Mucosa of stomach (tissue), 1 donor: ENCODE results near the gene INO80.

Experiments
- H3K27me3 ChIP-seq: one replicate; pipeline ENCODE4 v1.7.0; 2013; ENCODE audit warnings: mild to moderate bottlenecking, low read length; ENCODE audit not compliant: control insufficient read depth, insufficient read depth
- H3K36me3 ChIP-seq: one replicate; pipeline ENCODE4 v1.7.0; 2013; ENCODE audit warnings: low read length; ENCODE audit not compliant: control insufficient read depth, insufficient read depth
- H3K4me1 ChIP-seq: one replicate; pipeline ENCODE4 v1.7.0; 2013; ENCODE audit warnings: mild to moderate bottlenecking, low read length; ENCODE audit not compliant: control insufficient read depth, insufficient read depth
- H3K4me3 ChIP-seq: one replicate; pipeline ENCODE4 v1.7.0; 2013; ENCODE audit warnings: low read length
- H3K9ac ChIP-seq: one replicate; pipeline ENCODE4 v1.7.0; 2013; ENCODE audit warnings: mild to moderate bottlenecking, low read length, moderate library complexity
- H3K9me3 ChIP-seq: one replicate; pipeline ENCODE4 v1.7.0; 2013; ENCODE audit warnings: mild to moderate bottlenecking, low read length, moderate library complexity; ENCODE audit not compliant: control insufficient read depth
- donor health status: Pancreatic carcinoma.

INO80 gene

DNA sequence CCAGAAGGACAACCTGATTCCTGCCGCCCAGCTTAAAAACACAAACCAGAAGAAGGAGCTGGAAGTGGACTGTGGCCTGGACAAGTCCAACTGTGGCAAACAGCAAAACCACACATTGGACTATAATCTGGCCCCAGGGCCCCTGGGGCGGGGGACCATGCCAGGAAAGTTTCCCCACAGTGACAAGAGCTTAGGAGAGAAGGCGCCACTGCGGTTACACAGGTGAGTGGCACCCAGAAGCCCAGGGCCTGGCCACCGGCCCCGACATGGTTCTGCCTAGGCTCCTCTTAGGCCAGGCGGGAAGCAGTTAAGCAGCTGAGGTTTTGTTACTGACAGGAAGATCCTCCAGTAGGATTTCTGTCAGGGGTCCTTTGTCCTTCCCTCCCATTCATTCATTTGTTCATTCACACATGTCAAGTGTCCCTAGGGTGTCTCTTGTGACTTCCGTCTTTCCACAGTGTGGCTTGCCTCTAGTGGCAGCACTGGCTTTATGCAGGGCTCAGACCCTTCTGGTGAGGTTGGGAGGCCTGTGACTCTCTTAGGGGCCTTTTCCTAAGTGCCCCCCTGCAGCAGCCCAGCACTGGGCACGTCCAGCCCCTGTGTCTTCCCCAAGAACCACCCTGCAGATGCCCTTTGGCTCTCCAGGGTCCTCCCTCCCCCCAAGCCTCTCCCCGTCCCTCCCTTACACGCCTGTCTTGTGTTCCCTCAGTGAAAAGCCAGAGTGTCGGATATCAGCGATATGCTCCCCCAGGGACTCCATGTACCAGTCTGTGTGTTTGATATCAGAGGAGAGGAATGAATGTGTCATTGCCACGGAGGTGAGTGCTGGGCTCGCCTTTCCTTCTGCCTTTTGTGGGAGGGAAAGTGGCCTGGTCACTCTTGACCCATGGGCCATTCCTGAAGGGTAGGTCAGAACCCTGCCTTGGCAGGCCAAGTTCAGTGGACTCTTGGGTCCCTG, 179.1 kb downstream of the INO80 start:
- H3K9ac ChIP-seq = no peak overlapping the region
- no peak overlapping the region for H3K4me3 ChIP-seq
- peaks cover 10% of the 10 kb centered on the region for H3K27me3 ChIP-seq
- H3K9me3 ChIP-seq = no peaks in the 10 kb centered on the region
- no peaks in the 10 kb centered on the region for H3K36me3 ChIP-seq
- peaks cover 26% of the 10 kb centered on the region for H3K4me1 ChIP-seq

DNA sequence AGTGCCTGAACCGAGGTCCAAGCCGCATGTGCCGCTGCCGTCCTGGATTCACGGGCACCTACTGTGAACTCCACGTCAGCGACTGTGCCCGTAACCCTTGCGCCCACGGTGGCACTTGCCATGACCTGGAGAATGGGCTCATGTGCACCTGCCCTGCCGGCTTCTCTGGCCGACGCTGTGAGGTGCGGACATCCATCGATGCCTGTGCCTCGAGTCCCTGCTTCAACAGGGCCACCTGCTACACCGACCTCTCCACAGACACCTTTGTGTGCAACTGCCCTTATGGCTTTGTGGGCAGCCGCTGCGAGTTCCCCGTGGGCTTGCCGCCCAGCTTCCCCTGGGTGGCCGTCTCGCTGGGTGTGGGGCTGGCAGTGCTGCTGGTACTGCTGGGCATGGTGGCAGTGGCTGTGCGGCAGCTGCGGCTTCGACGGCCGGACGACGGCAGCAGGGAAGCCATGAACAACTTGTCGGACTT, 179.8 kb downstream of the INO80 start:
- Histone ChIP-seq H3K9me3 (no peaks in the 10 kb centered on the region), H3K27me3 (peaks cover 17% of the 10 kb centered on the region), H3K9ac (no peak overlapping the region), H3K4me1 (peaks cover 30% of the 10 kb centered on the region), H3K4me3 (no peak overlapping the region), H3K36me3 (no peaks in the 10 kb centered on the region)

DNA sequence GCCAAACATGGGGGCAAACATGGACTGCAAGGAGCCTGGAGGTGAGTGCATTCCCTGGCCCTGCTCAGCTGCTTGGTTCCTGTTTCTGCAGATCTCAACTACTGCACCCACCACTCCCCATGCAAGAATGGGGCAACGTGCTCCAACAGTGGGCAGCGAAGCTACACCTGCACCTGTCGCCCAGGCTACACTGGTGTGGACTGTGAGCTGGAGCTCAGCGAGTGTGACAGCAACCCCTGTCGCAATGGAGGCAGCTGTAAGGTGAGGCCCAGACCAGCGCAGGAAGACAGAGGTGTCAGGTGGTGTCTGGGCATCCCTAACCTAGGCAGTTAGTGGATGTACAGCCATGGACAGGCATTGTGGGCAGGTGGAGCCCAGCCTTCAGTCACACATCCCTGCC, 181.6 kb downstream of the INO80 start:
- Histone ChIP-seq H3K9ac (no peak overlapping the region), H3K4me1 (peaks cover 40% of the 10 kb centered on the region), H3K9me3 (no peaks in the 10 kb centered on the region), H3K4me3 (no peak overlapping the region), H3K36me3 (no peaks in the 10 kb centered on the region), H3K27me3 (peaks cover 35% of the 10 kb centered on the region)

GRCh38 chr15:40933517-40933902, 182.6 kb downstream of the INO80 start:
- H3K9ac ChIP-seq = no peak overlapping the region
- H3K9me3 ChIP-seq = no peaks in the 10 kb centered on the region
- no peaks in the 10 kb centered on the region for H3K36me3 ChIP-seq
- peaks cover 50% of the 10 kb centered on the region for H3K4me1 ChIP-seq
- H3K4me3 ChIP-seq = no peak overlapping the region
- peaks cover 44% of the 10 kb centered on the region for H3K27me3 ChIP-seq

DNA sequence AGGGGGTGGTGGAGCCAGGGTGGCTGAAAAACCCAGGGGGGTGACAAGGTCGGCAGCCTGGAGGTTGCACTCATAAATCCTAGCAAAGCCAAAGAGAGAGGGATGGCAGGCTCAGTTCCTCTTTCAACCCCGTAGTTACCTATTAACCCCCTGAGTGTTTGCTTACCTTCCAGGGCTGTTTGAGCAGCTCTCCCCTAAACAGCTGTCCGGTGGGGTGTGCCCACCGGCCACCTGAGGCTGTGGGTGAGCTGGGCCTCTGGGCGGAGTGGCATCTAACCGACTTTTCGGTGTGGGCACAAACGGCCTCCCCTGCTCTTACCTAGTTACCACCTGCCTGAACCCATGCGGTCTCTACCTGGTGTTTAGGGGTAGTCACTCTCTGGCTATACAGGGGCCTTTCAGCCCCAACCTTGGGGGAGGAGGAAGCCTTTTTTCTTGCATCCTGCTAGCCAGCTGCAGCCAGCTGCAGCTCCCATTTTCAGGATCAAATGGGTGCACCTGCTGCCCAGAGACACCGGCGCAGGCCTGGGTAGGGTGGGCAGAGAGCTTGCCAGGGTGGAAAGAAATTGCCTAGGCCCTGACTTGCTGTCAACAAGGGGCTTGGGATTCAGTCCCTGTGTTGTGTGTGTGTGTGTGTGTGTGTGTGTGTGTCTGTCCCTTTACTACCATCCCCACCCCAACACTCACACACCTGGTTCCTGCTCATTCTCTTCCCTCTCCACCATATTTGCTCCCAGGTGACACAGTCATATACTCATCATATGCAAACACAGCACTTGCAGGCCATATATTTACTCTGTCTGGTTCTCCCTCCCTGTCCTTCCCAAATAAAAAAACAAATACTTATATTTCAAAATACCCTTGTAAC, 183.2 kb downstream of the INO80 start:
- Histone ChIP-seq H3K9me3 (no peaks in the 10 kb centered on the region), H3K27me3 (peaks cover 51% of the 10 kb centered on the region), H3K36me3 (no peaks in the 10 kb centered on the region), H3K4me3 (peak overlapping the region; percentile 17), H3K4me1 (peaks cover 55% of the 10 kb centered on the region), H3K9ac (peak overlapping the region; percentile 48)

DNA sequence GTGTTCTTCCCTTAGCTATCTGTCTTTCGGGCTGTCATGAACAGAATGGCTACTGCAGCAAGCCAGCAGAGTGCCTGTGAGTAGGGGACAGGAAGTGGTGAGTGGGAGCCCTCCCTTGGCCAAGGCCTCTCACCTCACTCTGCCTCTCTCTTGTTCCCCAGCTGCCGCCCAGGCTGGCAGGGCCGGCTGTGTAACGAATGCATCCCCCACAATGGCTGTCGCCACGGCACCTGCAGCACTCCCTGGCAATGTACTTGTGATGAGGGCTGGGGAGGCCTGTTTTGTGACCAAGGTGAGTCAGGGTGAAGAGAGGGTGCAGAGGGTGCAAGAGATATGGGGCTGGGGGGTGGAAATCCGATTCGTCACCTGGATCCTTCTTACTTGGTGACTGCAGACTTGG, 183.9 kb downstream of the INO80 start:
- H3K9ac ChIP-seq = peak overlapping the region; percentile 48
- H3K9me3 ChIP-seq = no peaks in the 10 kb centered on the region
- peaks cover 58% of the 10 kb centered on the region for H3K27me3 ChIP-seq
- peak overlapping the region; percentile 17 for H3K4me3 ChIP-seq
- H3K4me1 ChIP-seq = peaks cover 61% of the 10 kb centered on the region
- no peaks in the 10 kb centered on the region for H3K36me3 ChIP-seq

DNA sequence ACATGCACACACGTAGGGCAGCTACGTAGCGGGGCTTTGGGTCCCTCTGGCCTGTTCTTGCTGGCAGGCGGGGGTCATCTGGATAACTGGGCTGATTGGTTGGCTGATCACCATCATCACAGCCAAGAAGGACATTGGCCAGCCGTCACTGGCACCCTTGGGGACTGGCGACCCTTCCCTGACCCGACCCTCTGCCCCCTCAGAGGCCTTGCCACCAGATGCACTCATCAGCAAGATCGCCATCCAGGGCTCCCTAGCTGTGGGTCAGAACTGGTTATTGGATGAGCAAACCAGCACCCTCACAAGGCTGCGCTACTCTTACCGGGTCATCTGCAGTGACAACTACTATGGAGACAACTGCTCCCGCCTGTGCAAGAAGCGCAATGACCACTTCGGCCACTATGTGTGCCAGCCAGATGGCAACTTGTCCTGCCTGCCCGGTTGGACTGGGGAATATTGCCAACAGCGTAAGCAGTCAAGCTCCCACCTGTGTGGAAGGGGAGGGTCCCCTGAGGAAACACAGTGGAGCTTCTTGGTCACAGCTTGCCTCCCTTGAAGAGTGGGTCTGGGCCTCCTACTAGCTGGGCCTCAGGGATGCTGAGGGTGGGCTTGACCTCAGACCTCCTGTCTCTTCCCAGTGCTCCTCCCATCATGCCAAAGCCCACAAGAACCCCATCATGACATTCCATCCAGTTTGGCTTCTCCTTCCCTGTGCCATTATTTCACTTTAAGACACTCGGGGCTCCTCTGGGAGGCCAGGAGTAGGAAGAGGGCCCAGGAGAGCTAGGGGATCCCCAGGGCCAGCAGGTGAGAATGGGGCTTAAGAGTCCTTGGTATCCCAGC, 184.6 kb downstream of the INO80 start:
- peaks cover 64% of the 10 kb centered on the region for H3K27me3 ChIP-seq

GRCh38 chr15:40930430-40931299, 185.4 kb downstream of the INO80 start:
- Histone ChIP-seq H3K36me3 (no peaks in the 10 kb centered on the region), H3K9me3 (no peaks in the 10 kb centered on the region), H3K27me3 (peaks cover 73% of the 10 kb centered on the region), H3K9ac (peak overlapping the region; percentile 48), H3K4me3 (peak overlapping the region; percentile 46), H3K4me1 (peaks cover 76% of the 10 kb centered on the region)

More for the DNA sequence above, 184.6 kb downstream of the INO80 start:
- H3K9ac ChIP-seq = peak overlapping the region; percentile 48
- no peaks in the 10 kb centered on the region for H3K9me3 ChIP-seq
- H3K4me1 ChIP-seq = peaks cover 67% of the 10 kb centered on the region
- no peaks in the 10 kb centered on the region for H3K36me3 ChIP-seq
- H3K4me3 ChIP-seq = peak overlapping the region; percentile 46

DNA sequence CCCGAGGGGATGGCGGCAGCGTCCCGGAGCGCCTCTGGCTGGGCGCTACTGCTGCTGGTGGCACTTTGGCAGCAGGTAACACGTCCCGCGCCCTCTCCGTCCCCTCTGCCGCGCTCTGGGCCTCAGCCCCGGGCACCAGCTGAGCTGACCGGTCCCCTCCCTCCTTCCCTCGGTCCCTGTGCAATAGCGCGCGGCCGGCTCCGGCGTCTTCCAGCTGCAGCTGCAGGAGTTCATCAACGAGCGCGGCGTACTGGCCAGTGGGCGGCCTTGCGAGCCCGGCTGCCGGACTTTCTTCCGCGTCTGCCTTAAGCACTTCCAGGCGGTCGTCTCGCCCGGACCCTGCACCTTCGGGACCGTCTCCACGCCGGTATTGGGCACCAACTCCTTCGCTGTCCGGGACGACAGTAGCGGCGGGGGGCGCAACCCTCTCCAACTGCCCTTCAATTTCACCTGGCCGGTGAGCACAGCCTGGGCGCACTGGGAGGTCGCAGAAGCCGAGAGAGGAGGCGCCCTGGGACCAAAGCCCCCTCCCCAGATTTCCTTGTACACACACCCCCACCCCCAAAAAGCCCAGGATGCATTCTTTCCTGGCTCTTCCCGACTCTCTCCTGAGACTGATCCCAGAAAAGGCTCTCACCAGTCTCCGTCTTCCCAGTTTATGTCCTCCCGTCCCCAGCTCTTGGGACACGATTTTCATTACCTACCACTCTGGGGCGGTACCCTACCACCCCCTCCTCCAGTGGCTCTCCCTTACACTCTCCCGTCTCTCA, 186.2 kb downstream of the INO80 start:
- Histone ChIP-seq H3K4me3 (peak overlapping the region; percentile 46), H3K9me3 (no peaks in the 10 kb centered on the region), H3K4me1 (peaks cover 80% of the 10 kb centered on the region), H3K36me3 (no peaks in the 10 kb centered on the region), H3K9ac (peak overlapping the region; percentile 48), H3K27me3 (peaks cover 81% of the 10 kb centered on the region)
